Measurements from ENCODE around the gene SLC2A11. TPM values are rescaled to one million over a fixed set of nuclear protein-coding genes. Genes with fewer than 3 reads are reported as not detected.

Gene SLC2A11
- total RNA-seq, 2 donors from 2014 or later = 23.6 to 32.3 TPM

DNA sequence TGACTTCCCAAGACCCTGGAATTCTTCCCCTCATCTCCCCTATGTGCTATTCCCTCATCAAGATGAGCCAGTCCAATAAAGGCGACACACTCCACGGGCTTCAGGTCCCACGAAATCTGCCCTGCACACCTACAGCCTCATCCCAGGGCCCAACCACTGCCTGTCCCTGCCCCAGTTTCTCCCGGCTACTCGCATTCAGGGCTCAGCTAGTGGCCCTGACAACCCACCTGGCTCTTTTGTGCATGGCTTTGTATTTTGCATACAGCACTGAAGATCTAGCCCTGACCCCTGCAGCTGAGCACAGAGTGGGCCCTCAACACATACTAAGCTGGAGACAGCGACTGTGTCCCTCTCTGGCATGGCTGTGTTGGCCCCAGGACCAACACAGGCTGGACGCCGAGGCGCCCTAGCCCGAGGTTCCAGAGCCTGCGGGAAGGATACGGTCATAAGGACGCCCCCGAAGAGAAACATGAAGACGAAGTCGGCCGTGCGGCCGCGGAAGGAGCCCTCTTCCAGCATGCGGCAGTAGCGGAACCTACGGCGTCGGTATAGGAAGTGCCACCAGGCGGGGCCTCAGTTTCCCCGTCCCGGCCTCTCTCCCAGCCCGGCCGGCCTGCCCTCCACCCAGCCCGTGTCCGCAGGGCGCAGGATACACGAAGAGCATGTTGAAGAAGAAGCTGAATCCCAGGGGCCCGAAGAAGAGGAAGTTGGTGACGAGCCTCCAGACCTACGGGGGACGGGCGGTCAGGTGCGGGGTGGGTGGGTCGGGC, 19.6 kb upstream of the SLC2A11 start:
- H3K4me3 ChIP-seq = peak overlapping the region; percentile 42 to 44
- H3K4me1 ChIP-seq = peaks cover 57% of the 10 kb centered on the region
- intact Hi-C loops (cut with DNase I) = no loop called here
- H3K27me3 ChIP-seq = no peaks in the 10 kb centered on the region
- DNase-seq = no peak
- H3K27ac ChIP-seq = peak overlapping the region in 3 of 4 donors; percentile 1 to 70 (median 62)
- WGBS, 2 donors = 8 to 17% methylated on average over 15 to 41 of the region's 41 CpGs
- ATAC-seq = no peak
- H3K9me3 ChIP-seq = no peaks in the 10 kb centered on the region
- H3K36me3 ChIP-seq (replicated peaks in 1 of 2; ENCODE audit: insufficient read depth in 1 of 2, low read depth in 2 of 2) = no peaks in the 10 kb centered on the region
- TF ChIP-seq POLR2A (IDR thresholded peaks at IDR 0.05) = no peak
- no peak for TF ChIP-seq CTCF (IDR thresholded peaks at IDR 0.05)

DNA sequence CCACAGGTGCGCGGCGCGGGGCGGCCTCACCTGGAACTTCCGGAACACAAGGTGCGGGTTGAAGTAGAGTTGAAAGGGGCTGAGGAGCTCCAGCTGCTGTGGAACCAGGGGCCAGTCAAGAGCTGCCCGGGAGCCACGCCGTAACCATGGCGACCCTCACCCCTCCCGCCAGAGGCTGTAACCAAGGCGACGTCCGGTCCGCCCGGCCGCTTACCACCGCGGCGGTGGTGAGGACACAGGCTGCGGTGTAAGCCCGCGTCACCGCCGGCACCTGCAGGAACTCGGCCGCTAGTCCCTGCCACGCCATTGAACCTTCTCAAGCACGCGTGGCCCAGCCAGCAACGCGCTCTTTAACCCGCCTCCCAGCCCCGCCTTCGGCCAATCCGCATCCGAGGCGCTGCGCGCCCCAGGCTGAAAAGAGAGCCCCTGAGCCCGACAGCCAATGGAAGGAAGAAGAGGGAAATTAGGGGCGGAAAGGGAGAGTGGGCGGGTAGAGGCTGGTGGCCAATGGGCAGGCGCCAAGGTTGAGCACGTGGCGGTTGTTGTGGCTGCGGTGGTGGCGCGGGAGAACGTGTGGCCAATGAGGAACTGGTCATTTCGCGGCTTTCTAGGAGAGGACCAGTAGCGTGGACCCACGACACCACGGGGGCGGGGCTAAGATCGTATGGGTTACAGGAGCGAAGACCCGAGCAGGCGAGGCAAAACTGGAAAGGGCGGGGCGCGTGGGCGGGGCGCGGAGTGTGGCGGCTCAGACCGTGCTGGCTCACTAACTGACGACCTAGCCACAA, 18.8 kb upstream of the SLC2A11 start, which contains the start of gene DERL3:
DERL3 (minus strand) TSS at position 326 of the 788 bp plus-strand sequence; CDS start at position 307, 19 bp downstream.
- Histone ChIP-seq H3K4me1 (peaks cover 56% of the 10 kb centered on the region), H3K27ac (peak within 1 kb of the TSS in 3 of 4 donors; percentile 1 to 70 (median 62)), H3K27me3 (no peaks in the 10 kb centered on the region), H3K36me3 (replicated peaks in 1 of 2; ENCODE audit: insufficient read depth in 1 of 2, low read depth in 2 of 2) (no peaks in the 10 kb centered on the region), H3K9me3 (no peaks in the 10 kb centered on the region), H3K4me3 (peak within 1 kb of the TSS; percentile 42 to 44)
- DNase-seq (peak; percentile 98 to 100 (median 100)), ATAC-seq (peak; percentile 92)
- TF ChIP-seq POLR2A (IDR thresholded peaks at IDR 0.05) = peak in 2 of 3 donors; percentile 34 to 65
- no peak for TF ChIP-seq CTCF (IDR thresholded peaks at IDR 0.05)
- intact Hi-C loops (cut with DNase I) = no loop called here
- WGBS, 2 donors = 1 to 2% methylated on average over 51 to 65 of the region's 70 CpGs

GRCh38 chr22:23840026-23840425, 17.6 kb upstream of the SLC2A11 start:
- DNase-seq = no peak
- ATAC-seq = no peak
- Histone ChIP-seq H3K27me3 (no peaks in the 10 kb centered on the region), H3K4me3 (no peak overlapping the region), H3K4me1 (peaks cover 46% of the 10 kb centered on the region), H3K27ac (no peak overlapping the region), H3K9me3 (no peaks in the 10 kb centered on the region), H3K36me3 (replicated peaks in 1 of 2; ENCODE audit: insufficient read depth in 1 of 2, low read depth in 2 of 2) (no peaks in the 10 kb centered on the region)
- 81 to 83% methylated on average over 7 of the region's 7 CpGs for WGBS, 2 donors
- TF ChIP-seq POLR2A (IDR thresholded peaks at IDR 0.05) = no peak
- no peak for TF ChIP-seq CTCF (IDR thresholded peaks at IDR 0.05)
- intact Hi-C loops (cut with DNase I) = loop anchor here (5.0 to 10.0 kb wide), 2 partner anchors 63 to 305 kb away; no protein-coding TSS in a partner anchor

- intact Hi-C loops (cut with DNase I) = loop anchor here (5.0 to 10.0 kb wide), 2 partner anchors 64 to 306 kb away; no protein-coding TSS in a partner anchor
- TF ChIP-seq CTCF (IDR thresholded peaks at IDR 0.05) (no peak), POLR2A (IDR thresholded peaks at IDR 0.05) (no peak)
- Histone ChIP-seq H3K27ac (no peak overlapping the region), H3K36me3 (replicated peaks in 1 of 2; ENCODE audit: insufficient read depth in 1 of 2, low read depth in 2 of 2) (no peaks in the 10 kb centered on the region), H3K4me1 (peaks cover 33% of the 10 kb centered on the region), H3K27me3 (no peaks in the 10 kb centered on the region), H3K4me3 (no peak overlapping the region), H3K9me3 (no peaks in the 10 kb centered on the region)
- WGBS, 2 donors = 82 to 84% methylated on average over 5 of the region's 5 CpGs
- ATAC-seq (no peak), DNase-seq (no peak)
Measured at GRCh38 chr22:23841292-23841691, 16.4 kb upstream of the SLC2A11 start.

Data from body of pancreas (tissue), 4 donors.